SIG-M5 treated with dmso at 0.1 percent for 504 hours (cell line): ENCODE measurements around the gene RRAS2.
"Not testable (repeated sequence)": the region's sequence is repeated elsewhere in the genome, so short reads cannot be mapped to it uniquely, and the experiment has no call there.

Experiments
- DNase-seq: peaks from one replicate; lab custom pipeline; 2025; ENCODE audit not compliant: unreplicated experiment; lab: John Stamatoyannopoulos, UW

The RRAS2 gene

GRCh38 chr11:14259878-14260277 lies 99.1 kb downstream of the RRAS2 start:
- DNase-seq: no peak

- no peak for DNase-seq
Measured at GRCh38 chr11:14259186-14259784, 99.7 kb downstream of the RRAS2 start.

- DNase-seq: peak; percentile 18
Measured at GRCh38 chr11:14258221-14258935, 100.6 kb downstream of the RRAS2 start.

- DNase-seq: no peak
Measured at GRCh38 chr11:14255238-14255534, 103.8 kb downstream of the RRAS2 start.

GRCh38 chr11:14254533-14255237 lies 104.3 kb downstream of the RRAS2 start:
- DNase-seq: no peak

GRCh38 chr11:14253840-14254239 lies 105.1 kb downstream of the RRAS2 start:
- no peak for DNase-seq

GRCh38 chr11:14253421-14253820 lies 105.6 kb downstream of the RRAS2 start:
- no peak for DNase-seq

GRCh38 chr11:14252501-14252900 lies 106.5 kb downstream of the RRAS2 start:
- DNase-seq: not testable (repeated sequence)

GRCh38 chr11:14251754-14252153 lies 107.2 kb downstream of the RRAS2 start:
- DNase-seq: no peak

GRCh38 chr11:14249121-14249963 lies 109.6 kb downstream of the RRAS2 start:
- DNase-seq: peak; percentile 61

GRCh38 chr11:14248580-14248981 lies 110.4 kb downstream of the RRAS2 start:
- no peak for DNase-seq

GRCh38 chr11:14245444-14245843 lies 113.5 kb downstream of the RRAS2 start:
- no peak for DNase-seq

- DNase-seq: no peak
Measured at GRCh38 chr11:14244926-14245325, 114.1 kb downstream of the RRAS2 start.

- DNase-seq: no peak
Measured at GRCh38 chr11:14242733-14243132, 116.2 kb downstream of the RRAS2 start.

GRCh38 chr11:14242187-14242586 lies 116.8 kb downstream of the RRAS2 start:
- no peak for DNase-seq

- DNase-seq: no peak
Measured at GRCh38 chr11:14240951-14241350, 118.0 kb downstream of the RRAS2 start.

GRCh38 chr11:14240221-14240620 lies 118.8 kb downstream of the RRAS2 start:
- DNase-seq: no peak

- DNase-seq: peak; percentile 56
Measured at GRCh38 chr11:14237444-14237961, 121.5 kb downstream of the RRAS2 start.

GRCh38 chr11:14235701-14236100 lies 123.3 kb downstream of the RRAS2 start:
- no peak for DNase-seq

GRCh38 chr11:14234446-14234845 lies 124.5 kb downstream of the RRAS2 start:
- no peak for DNase-seq

GRCh38 chr11:14232652-14233051 lies 126.3 kb downstream of the RRAS2 start:
- no peak for DNase-seq
